CD4-positive, alpha-beta T cell (primary cell): ENCODE results near the gene IRF3. TPM values are rescaled to one million over a fixed set of nuclear protein-coding genes. Genes with fewer than 3 reads are reported as not detected.
A peak's percentile ranks its signal among the peaks of the same experiment; 100 is the strongest.

Source experiments
- ATAC-seq: fragments of 200-7000 bp; cut with Tn5 transposase; one replicate; pipeline ENCODE4 v1.10.0; 2022; ENCODE audit warnings: mild to moderate bottlenecking; ENCODE audit not compliant: poor library complexity
- CTCF ChIA-PET: fragments of 350-600 bp; sonication (Branson Sonifier 250); formaldehyde crosslinking; loops from one replicate; lab custom pipeline; 2021; ENCODE audit warnings: antibody characterized with exemption, inconsistent platforms; lab: Charles Lee
- POLR2A ChIA-PET: fragments of 350-600 bp; sonication (Branson Sonifier 250); formaldehyde crosslinking; loops from one replicate; lab custom pipeline; 2021; ENCODE audit warnings: antibody characterized with exemption, inconsistent platforms; lab: Charles Lee
- DNase-seq, 14 experiments: peaks; one replicate each; pipeline ENCODE4 v3.0.0-alpha.2; 2013 to 2020; ENCODE audit warnings: mixed read lengths in 2 of 14
- H3K27ac ChIP-seq, 2 donors: one replicate each; pipeline versions ENCODE4 v1.5.1 to v1.7.0; 2013; ENCODE audit warnings: low read length in 2 of 2, low read depth in 1 of 2, mild to moderate bottlenecking in 1 of 2
- H3K27me3 ChIP-seq, 2 experiments: 1 replicate in 1 of 2; 2 replicates in 1 of 2; pipeline versions ENCODE4 v1.6.1 to v1.7.0; 2013; ENCODE audit warnings: low read length in 2 of 2, control low read depth in 1 of 2, mild to moderate bottlenecking in 1 of 2, moderate library complexity in 1 of 2; ENCODE audit not compliant: insufficient read depth in 2 of 2, control insufficient read depth in 1 of 2
- H3K36me3 ChIP-seq: one replicate; pipeline ENCODE4 v1.6.1; 2013; ENCODE audit warnings: low read length, control low read depth; ENCODE audit not compliant: insufficient read depth
- H3K4me1 ChIP-seq: one replicate; pipeline ENCODE4 v1.6.1; 2013; ENCODE audit warnings: low read length, control low read depth; ENCODE audit not compliant: insufficient read depth
- H3K4me3 ChIP-seq: one replicate; pipeline ENCODE4 v1.5.1; 2013; ENCODE audit warnings: mild to moderate bottlenecking, low read length, moderate library complexity
- H3K9me3 ChIP-seq, 2 experiments: 1 replicate in 1 of 2; 2 replicates in 1 of 2; pipeline versions ENCODE4 v1.6.1 to v1.7.0; 2013; ENCODE audit warnings: low read length in 2 of 2, mild to moderate bottlenecking in 2 of 2, control low read depth in 1 of 2, moderate library complexity in 1 of 2; ENCODE audit not compliant: control insufficient read depth in 1 of 2, insufficient read depth in 1 of 2
- H3K27ac Mint-ChIP-seq: one replicate; pipeline ENCODE4 v1.8.0; 2020; ENCODE audit warnings: mixed read lengths
- H3K27me3 Mint-ChIP-seq: one replicate; pipeline ENCODE4 v1.8.0; 2021; ENCODE audit warnings: mixed read lengths
- H3K36me3 Mint-ChIP-seq: one replicate; pipeline ENCODE4 v1.8.0; 2021; ENCODE audit warnings: low read depth, mixed read lengths
- H3K4me1 Mint-ChIP-seq: one replicate; pipeline ENCODE4 v1.8.0; 2021; ENCODE audit warnings: low read depth, mixed read lengths
- H3K4me3 Mint-ChIP-seq: one replicate; pipeline ENCODE4 v1.8.0; 2020; ENCODE audit warnings: mild to moderate bottlenecking, mixed read lengths
- H3K9me3 Mint-ChIP-seq: one replicate; pipeline ENCODE4 v1.8.0; 2020; ENCODE audit warnings: mixed read lengths
- intact Hi-C, 2 experiments: fragments of 100-400 bp; cut with DNase I in 1 of 2; cut with micrococcal nuclease in 1 of 2; formaldehyde crosslinking; loops; one replicate each; pipeline versions ENCODE4 v1.15.1 to v1.9.0; 2023 to 2025; cut with DNase I, micrococcal nuclease
- total RNA-seq, 174 experiments: library from RNA in 2 of 174; stranded (reverse) in 2 of 174; gene quantifications; one replicate each; pipeline ENCODE4 v1.2.3 and lab custom pipeline; 2021 to 2026
- TF ChIP-seq, protein P1 (sequence below): fragments of 200-600 bp; IDR thresholded peaks from one replicate; pipeline ENCODE4 v1.8.0; 2022; ENCODE audit warnings: antibody characterized with exemption, mild to moderate bottlenecking

Gene IRF3
- total RNA-seq, 2 experiments from 2014 or later, result 109 to 119 TPM

DNA sequence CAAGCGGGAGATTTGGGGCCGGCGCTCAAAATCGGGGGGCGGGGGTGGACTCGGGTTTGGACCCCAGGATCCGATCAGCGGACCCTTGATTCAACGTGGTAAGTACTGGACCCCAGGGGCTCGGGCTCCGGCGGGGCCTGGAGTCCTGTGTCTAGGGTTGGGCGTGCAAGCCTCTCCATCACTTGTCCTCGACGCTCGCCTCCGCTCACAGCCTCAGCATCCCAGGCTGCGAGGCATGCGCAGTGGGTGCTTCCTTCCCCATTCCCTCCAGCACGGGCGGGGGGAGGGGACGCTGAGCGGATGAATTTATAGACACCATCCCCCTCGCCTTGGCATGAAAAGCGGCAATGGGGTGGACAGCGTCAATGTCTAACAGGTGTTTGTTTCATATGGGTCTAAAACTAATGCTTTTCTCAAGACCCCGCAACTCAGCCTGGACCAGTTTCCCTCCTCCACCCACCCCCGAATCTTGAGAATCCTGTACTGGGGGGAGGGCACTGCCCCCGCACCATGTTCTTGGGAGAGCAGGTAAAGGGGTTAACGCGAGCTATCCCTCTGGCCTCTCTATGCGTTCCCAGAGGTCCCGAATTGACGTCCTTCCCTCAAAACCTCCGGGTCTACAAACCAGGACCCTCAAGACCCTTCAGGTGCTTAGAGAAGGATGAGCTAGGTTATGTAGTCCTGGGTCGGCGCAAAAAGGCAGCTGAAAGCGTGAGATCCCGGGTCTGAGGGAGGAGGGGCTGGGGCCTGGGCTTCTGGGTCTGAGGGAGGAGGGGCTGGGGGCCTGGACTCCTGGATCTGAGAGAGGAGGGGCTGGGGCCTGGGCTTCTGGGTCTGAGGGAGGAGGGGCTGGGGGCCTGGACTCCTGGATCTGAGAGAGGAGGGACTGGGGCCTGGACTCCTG is 25.8 kb upstream of the IRF3 start:
- DNase-seq, result peak in 6 of 14 experiments; percentile 26 to 68 (median 53)
- intact Hi-C loops, result no loop called here
- POLR2A ChIA-PET, result interaction anchor here (1.5 to 2.0 kb wide), 3 partner anchors 15 to 75 kb away, joined by 5 to 6 read pairs (median 6); partner anchors contain the start of gene AP2A1

DNA sequence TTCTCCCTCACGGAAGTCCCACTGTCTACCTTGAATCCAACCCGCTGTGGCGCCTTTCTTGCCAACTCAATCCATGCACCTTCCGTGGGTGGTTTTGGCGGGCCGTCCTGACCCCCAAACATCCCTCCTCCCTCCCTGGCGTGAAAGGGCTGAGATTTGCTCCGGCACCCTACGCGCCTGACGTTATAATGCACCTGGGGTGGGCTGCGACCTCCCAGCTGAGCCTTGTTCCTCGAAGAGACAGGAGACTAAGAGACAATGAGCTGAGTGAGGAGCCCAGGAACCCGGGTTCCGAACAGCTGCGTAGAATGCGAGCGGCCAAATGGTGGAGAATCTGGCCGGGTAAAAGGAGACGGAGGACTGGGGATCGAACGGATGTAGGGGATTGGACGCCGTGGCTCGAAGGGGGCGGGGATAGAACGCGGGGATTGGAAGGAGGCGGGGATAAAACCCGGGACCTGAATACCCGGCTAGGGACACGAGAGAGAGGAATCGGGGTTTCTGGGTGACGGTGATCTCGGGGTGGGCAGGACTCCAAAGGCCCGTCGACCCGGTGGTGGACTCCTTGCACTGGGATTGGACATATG is 25.1 kb upstream of the IRF3 start, which contains the start of gene CPT1C:
CPT1C (plus strand) TSS at position 461 of the 587 bp plus-strand sequence. CDS start 1,137 bp downstream, outside the sequence.
- Histone ChIP-seq H3K9me3 (peaks cover 0 to 5% of the 10 kb centered on the region in 2 experiments), H3K27ac (no peak within 1 kb of the TSS), H3K27me3 (peaks cover 14 to 15% of the 10 kb centered on the region in 2 experiments), H3K4me1 (peaks cover 30% of the 10 kb centered on the region), H3K36me3 (peaks cover 9% of the 10 kb centered on the region), H3K4me3 (peak within 1 kb of the TSS; percentile 56)
- intact Hi-C loops, result loop anchor here in 1 of 2 experiments (1.0 kb wide), 1 partner anchor 23 kb away; no protein-coding TSS in a partner anchor
- peak in 11 of 14 experiments; percentile 27 to 79 (median 53) for DNase-seq
- TF ChIP-seq, protein P1, sequence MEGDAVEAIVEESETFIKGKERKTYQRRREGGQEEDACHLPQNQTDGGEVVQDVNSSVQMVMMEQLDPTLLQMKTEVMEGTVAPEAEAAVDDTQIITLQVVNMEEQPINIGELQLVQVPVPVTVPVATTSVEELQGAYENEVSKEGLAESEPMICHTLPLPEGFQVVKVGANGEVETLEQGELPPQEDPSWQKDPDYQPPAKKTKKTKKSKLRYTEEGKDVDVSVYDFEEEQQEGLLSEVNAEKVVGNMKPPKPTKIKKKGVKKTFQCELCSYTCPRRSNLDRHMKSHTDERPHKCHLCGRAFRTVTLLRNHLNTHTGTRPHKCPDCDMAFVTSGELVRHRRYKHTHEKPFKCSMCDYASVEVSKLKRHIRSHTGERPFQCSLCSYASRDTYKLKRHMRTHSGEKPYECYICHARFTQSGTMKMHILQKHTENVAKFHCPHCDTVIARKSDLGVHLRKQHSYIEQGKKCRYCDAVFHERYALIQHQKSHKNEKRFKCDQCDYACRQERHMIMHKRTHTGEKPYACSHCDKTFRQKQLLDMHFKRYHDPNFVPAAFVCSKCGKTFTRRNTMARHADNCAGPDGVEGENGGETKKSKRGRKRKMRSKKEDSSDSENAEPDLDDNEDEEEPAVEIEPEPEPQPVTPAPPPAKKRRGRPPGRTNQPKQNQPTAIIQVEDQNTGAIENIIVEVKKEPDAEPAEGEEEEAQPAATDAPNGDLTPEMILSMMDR, result no peak
- peak; percentile 79 for ATAC-seq
- Mint-ChIP-seq H3K9me3 (no peaks in the 10 kb centered on the region), H3K27ac (peak within 1 kb of the TSS; percentile 24), H3K27me3 (peaks cover 25% of the 10 kb centered on the region), H3K36me3 (peaks cover 24% of the 10 kb centered on the region), H3K4me1 (peaks cover 21% of the 10 kb centered on the region), H3K4me3 (peak within 1 kb of the TSS; percentile 85)
- POLR2A ChIA-PET, result interaction anchor here (1.5 to 2.0 kb wide), 3 partner anchors 15 to 75 kb away, joined by 5 to 6 read pairs (median 6); partner anchors contain the start of gene AP2A1
- CTCF ChIA-PET, result interaction anchor here (1.2 kb wide), 1 partner anchor 10 kb away, joined by 3 read pairs; no protein-coding TSS in a partner anchor

More for the DNA sequence above, 25.8 kb upstream of the IRF3 start:
- Mint-ChIP-seq H3K36me3 (peaks cover 19% of the 10 kb centered on the region), H3K4me3 (peak overlapping the region; percentile 85), H3K27ac (no peak overlapping the region), H3K4me1 (peaks cover 21% of the 10 kb centered on the region), H3K9me3 (no peaks in the 10 kb centered on the region), H3K27me3 (peaks cover 25% of the 10 kb centered on the region)
- Histone ChIP-seq H3K27ac (no peak overlapping the region), H3K36me3 (peaks cover 3% of the 10 kb centered on the region), H3K4me3 (peak overlapping the region; percentile 56), H3K27me3 (peaks cover 14 to 15% of the 10 kb centered on the region in 2 experiments), H3K9me3 (peaks cover 0 to 5% of the 10 kb centered on the region in 2 experiments), H3K4me1 (peaks cover 30% of the 10 kb centered on the region)
- ATAC-seq, result peak; percentile 24
- CTCF ChIA-PET, result interaction anchor here (1.2 kb wide), 1 partner anchor 11 kb away, joined by 3 read pairs; no protein-coding TSS in a partner anchor
- TF ChIP-seq, protein P1, result no peak
